AG04450 (cell line): Measurements from ENCODE around the gene ZNF680. TPM values are rescaled to one million over a fixed set of nuclear protein-coding genes. Genes with fewer than 3 reads are reported as not detected.

Source experiments
- CTCF ChIA-PET: fragments of 300-600, 350-600 bp; formaldehyde crosslinking; extraction: SDS; loops from one replicate; lab custom pipeline; 2022; ENCODE audit warnings: antibody characterized with exemption, inconsistent platforms; lab: Charles Lee
- POLR2A ChIA-PET: fragments of 350-600 bp; formaldehyde crosslinking; extraction: SDS; loops from one replicate; lab custom pipeline; 2021; ENCODE audit warnings: antibody characterized with exemption, inconsistent platforms; lab: Yijun Ruan, JAX
- DNase-seq: peaks from one replicate; pipeline ENCODE4 v3.0.0-alpha.2; 2011; ENCODE audit warnings: low read depth, low spot score
- H3K27ac ChIP-seq: one replicate; pipeline ENCODE4 v1.5.1; 2012; ENCODE audit warnings: low read depth, low read length, control low read depth
- H3K27me3 ChIP-seq: one replicate; pipeline ENCODE4 v1.6.0; 2012; ENCODE audit warnings: low read length; ENCODE audit not compliant: control insufficient read depth, insufficient read depth
- H3K4me3 ChIP-seq: 2 replicates; pipeline ENCODE4 v1.5.1; 2011; ENCODE audit warnings: mild to moderate bottlenecking, low read depth, low read length, control low read depth
- H3K9me3 ChIP-seq: 2 replicates; pipeline ENCODE4 v1.5.1; 2012; ENCODE audit warnings: low read length; ENCODE audit not compliant: control insufficient read depth, insufficient read depth
- polyA minus RNA-seq: library from RNA; depleted of rRNA, polyadenylated mRNA; stranded (reverse); fragments of >200 nt; gene quantifications from 2 replicates; pipeline ENCODE4 v1.2.3, GENCODE V29; 2011; rRNA and poly(A)+ RNA removed
- polyA plus RNA-seq: library from polyadenylated mRNA; depleted of rRNA; stranded (reverse); fragments of >200 nt; gene quantifications from 2 replicates; pipeline ENCODE4 v1.2.3, GENCODE V29; 2011; rRNA removed
- TF ChIP-seq, protein P1 (sequence below): IDR thresholded peaks from 2 replicates; pipeline ENCODE4 v1.5.1; 2011; ENCODE audit warnings: low read depth, low read length, control low read depth, inconsistent platforms

ZNF680 gene
- polyA plus RNA-seq: 1.8 and 2.9 TPM in 2 replicates
- polyA minus RNA-seq: 2.9 and 4.8 TPM in 2 replicates

DNA sequence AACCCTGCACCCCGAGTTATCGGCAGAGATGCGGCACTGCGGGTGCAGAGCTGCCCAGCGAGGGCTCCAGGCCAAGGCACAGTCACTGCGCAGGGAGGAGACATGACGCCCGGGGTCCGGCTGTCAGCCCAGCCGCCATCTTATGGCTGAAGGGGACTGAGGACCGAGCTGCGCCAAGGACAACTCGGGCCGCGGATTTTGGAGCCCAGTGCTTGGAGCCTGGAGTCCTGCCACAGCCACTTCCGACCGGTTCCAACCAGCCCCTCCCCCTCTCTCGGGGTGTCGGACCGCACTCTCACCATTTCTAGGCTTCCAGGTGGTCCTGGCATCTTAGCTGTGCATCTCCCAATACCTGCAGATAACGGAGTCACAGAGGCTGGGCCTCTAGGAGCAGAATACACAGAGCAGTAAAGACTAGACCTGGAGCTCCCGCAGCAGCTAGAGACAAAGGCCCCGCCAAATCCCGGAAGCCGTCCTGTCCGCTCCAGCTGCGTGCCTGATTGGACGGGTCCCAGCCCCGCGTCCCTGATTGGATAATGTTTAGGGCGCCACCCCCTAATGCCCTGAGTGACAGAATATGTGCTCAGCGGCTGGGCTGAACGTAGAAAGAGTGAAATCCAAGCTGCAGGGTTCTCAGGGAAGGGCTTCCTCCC, at the start of gene ZNF680:
Gene ZNF680, minus strand, starts transcription at position 446 of the 653 bp plus-strand sequence. Its CDS starts 117 bp downstream, at position 329.
- ChIA-PET CTCF (no interaction called here), POLR2A (interaction anchor here (0.9 to 1.4 kb wide), 3 partner anchors 14 to 444 kb away, joined by 3 to 4 read pairs (median 3); partner anchors contain the start of genes ERV3-1 and ZNF107)
- H3K9me3 ChIP-seq: no peaks in the 10 kb centered on the region; the same call in none of the 2 replicates
- TF ChIP-seq, protein P1, sequence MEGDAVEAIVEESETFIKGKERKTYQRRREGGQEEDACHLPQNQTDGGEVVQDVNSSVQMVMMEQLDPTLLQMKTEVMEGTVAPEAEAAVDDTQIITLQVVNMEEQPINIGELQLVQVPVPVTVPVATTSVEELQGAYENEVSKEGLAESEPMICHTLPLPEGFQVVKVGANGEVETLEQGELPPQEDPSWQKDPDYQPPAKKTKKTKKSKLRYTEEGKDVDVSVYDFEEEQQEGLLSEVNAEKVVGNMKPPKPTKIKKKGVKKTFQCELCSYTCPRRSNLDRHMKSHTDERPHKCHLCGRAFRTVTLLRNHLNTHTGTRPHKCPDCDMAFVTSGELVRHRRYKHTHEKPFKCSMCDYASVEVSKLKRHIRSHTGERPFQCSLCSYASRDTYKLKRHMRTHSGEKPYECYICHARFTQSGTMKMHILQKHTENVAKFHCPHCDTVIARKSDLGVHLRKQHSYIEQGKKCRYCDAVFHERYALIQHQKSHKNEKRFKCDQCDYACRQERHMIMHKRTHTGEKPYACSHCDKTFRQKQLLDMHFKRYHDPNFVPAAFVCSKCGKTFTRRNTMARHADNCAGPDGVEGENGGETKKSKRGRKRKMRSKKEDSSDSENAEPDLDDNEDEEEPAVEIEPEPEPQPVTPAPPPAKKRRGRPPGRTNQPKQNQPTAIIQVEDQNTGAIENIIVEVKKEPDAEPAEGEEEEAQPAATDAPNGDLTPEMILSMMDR: no peak
- DNase-seq: peak; percentile 78
- H3K4me3 ChIP-seq: peak within 1 kb of the TSS; percentile 94
- no peaks in the 10 kb centered on the region for H3K27me3 ChIP-seq
- H3K27ac ChIP-seq: peak within 1 kb of the TSS; percentile 87

DNA sequence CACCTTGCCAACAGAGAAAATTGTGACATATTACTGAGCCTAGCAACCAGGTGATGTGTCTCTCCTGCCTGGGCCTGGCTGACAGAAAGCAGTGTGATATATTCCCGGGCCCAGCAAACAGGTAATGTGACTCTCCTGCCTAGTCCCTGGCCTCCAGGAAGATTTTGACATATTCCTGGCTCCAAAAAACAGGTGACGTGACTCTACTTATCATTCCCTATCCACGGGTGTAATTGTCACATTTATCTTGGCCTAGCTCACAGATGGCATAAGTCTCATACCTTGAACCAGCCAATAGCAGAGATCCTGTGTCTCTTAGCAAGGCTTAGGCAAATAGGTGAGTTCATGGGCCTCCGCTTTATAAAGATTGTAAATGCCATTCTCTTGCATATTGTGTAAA, 49.6 kb upstream of the ZNF680 start:
- ChIA-PET CTCF (no interaction called here), POLR2A (no interaction called here)
- H3K9me3 ChIP-seq: peaks cover 16% of the 10 kb centered on the region; the same call in 1 of the 2 replicates
- TF ChIP-seq, protein P1: no peak
- no peaks in the 10 kb centered on the region for H3K27me3 ChIP-seq
- no peak overlapping the region for H3K27ac ChIP-seq
- H3K4me3 ChIP-seq: no peak overlapping the region
- no peak for DNase-seq

GRCh38 chr7:64611717-64612116, 48.8 kb upstream of the ZNF680 start:
- Histone ChIP-seq H3K9me3 (peaks cover 13% of the 10 kb centered on the region; the same call in 1 of the 2 replicates), H3K4me3 (no peak overlapping the region), H3K27ac (no peak overlapping the region), H3K27me3 (no peaks in the 10 kb centered on the region)
- DNase-seq: no peak
- POLR2A ChIA-PET: no interaction called here
- TF ChIP-seq, protein P1: no peak
- CTCF ChIA-PET: no interaction called here

DNA sequence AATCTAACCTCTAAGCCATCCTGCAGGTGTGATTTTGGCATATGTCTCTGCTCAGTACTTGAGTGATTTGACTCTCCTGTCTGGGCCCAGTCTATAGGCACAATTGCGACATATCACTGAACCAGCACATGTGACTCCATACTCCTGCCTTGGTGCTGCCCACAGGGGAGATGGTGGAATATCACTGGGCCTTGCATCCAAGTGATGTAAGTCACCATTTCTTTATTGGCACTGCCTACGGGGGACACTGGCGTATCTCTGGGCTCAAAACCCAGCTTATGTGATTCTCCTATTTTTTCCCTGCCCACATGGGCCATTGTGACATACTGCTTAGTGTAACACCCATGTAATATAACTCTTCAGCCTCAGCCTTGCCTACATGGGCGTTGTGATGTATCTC, 48.1 kb upstream of the ZNF680 start:
- ChIA-PET POLR2A (no interaction called here), CTCF (no interaction called here)
- no peaks in the 10 kb centered on the region for H3K27me3 ChIP-seq
- peaks cover 13% of the 10 kb centered on the region; the same call in 1 of the 2 replicates for H3K9me3 ChIP-seq
- no peak overlapping the region for H3K27ac ChIP-seq
- TF ChIP-seq, protein P1: no peak
- DNase-seq: no peak
- no peak overlapping the region for H3K4me3 ChIP-seq

DNA sequence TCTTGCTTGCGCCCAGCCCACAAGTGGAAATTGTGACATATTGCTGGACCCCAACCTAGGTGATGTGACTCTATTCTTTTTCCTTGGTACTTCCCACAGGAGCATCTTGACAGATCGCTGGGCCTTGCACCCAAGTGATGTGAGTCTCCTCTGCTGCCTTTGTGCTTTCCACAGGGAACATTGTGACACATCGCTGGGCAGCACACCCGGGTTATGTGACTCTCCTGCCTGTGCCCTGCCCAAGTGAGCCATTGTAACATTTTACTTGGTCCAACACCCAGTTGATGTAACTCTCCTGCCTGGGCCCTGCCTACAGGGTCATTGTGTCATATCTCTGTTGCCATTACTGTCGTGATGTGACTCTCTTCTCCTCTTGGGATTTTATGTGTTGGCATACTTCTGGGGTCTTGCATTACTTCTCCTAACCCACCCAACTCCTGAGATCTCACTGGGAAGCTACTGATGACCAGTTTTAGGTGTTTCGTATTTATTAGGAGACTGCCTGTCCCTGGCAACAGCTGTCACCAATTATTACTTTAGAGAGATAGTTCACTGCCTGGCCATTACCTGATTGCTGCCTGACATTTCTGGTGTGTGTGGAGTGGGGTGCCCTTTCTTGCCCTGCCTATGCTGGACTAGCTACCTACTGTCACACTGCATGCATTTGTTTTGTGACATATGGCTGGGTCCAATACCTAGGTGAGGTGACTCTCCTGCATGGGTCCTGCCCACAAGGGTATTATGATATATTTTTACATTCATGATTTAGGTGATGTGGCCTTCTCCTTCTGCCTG, 45.4 kb upstream of the ZNF680 start:
- POLR2A ChIA-PET: no interaction called here
- H3K27ac ChIP-seq: no peak overlapping the region
- H3K9me3 ChIP-seq: peaks cover 26% of the 10 kb centered on the region
- TF ChIP-seq, protein P1: no peak
- no peaks in the 10 kb centered on the region for H3K27me3 ChIP-seq
- CTCF ChIA-PET: no interaction called here
- DNase-seq: no peak
- H3K4me3 ChIP-seq: no peak overlapping the region
